AG09309 (cell line): ENCODE data around the gene GTF2F2.

Experiments
- DNase-seq: peaks from one replicate; pipeline ENCODE4 v3.0.0-alpha.2; 2010; ENCODE audit warnings: low read depth
- H3K4me3 ChIP-seq: 2 replicates; pipeline ENCODE4 v1.5.1; 2011; ENCODE audit warnings: mild to moderate bottlenecking, low read depth, low read length, moderate library complexity; ENCODE audit not compliant: control insufficient read depth
- TF ChIP-seq, protein P1 (sequence below): IDR thresholded peaks from 2 replicates; pipeline ENCODE4 v1.5.1; 2011; ENCODE audit warnings: mild to moderate bottlenecking, low read depth, low read length, inconsistent platforms; ENCODE audit not compliant: insufficient read depth, control insufficient read depth; ENCODE audit errors: missing control alignments

Gene GTF2F2

GRCh38 chr13:45209229-45209628, 88.9 kb downstream of the GTF2F2 start:
- TF ChIP-seq, protein P1, sequence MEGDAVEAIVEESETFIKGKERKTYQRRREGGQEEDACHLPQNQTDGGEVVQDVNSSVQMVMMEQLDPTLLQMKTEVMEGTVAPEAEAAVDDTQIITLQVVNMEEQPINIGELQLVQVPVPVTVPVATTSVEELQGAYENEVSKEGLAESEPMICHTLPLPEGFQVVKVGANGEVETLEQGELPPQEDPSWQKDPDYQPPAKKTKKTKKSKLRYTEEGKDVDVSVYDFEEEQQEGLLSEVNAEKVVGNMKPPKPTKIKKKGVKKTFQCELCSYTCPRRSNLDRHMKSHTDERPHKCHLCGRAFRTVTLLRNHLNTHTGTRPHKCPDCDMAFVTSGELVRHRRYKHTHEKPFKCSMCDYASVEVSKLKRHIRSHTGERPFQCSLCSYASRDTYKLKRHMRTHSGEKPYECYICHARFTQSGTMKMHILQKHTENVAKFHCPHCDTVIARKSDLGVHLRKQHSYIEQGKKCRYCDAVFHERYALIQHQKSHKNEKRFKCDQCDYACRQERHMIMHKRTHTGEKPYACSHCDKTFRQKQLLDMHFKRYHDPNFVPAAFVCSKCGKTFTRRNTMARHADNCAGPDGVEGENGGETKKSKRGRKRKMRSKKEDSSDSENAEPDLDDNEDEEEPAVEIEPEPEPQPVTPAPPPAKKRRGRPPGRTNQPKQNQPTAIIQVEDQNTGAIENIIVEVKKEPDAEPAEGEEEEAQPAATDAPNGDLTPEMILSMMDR = no peak
- no peak for DNase-seq

DNA sequence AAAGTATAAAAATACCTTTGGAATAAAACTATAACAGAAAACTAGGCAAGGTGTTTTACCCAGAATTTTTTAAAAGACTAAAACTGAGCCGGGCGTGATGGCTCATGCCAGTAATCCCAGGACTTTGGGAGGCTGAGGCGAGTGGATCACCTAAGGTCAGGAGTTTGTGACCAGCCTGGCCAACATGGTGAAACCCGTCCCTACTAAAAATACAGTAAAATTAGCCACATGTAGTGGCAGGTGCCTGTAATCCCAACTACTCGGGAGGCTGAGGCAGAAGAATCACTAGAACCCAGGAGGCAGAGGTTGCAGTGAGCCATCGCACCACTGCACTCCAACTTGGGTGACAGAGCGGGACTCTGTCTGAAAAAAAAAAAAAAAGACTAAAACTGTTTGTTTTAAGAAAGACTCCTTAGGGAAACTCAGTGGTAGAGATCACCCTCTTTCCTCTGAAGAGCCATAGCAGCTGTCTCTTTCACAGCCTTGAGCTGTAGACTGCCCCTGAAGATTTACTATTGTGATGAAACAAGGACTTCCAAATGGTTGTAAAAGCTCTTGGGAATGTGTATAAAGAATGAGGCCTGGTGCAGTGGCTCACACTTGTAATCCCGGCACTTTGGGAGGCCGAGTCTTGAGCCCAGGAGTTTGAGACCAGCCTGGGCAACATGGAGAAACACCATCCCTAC, 95.2 kb downstream of the GTF2F2 start:
- TF ChIP-seq, protein P1 = no peak
- no peak for DNase-seq
- no peak overlapping the region for H3K4me3 ChIP-seq

More at GRCh38 chr13:45209229-45209628, 88.9 kb downstream of the GTF2F2 start:
- H3K4me3 ChIP-seq = no peak overlapping the region

DNA sequence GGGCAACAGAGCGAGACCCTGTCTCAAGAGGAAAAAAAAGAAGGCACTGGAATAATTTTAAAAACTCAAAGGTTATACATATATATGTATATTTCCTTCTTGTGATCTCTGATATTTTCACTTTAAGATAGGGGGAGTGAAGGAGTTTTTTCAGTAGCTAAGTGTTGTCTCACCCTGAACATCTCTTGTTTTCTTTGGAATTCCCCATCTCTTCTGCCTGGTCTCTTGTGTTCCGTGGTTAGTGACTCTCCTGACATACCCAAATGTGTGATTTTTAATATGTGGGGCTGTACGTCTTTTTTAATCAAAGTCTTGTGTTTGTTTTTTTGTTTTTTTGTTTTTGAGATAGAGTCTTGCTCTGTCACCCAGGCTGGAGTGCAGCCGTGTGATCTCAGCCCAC, 95.9 kb downstream of the GTF2F2 start:
- TF ChIP-seq, protein P1 = no peak
- DNase-seq = no peak
- H3K4me3 ChIP-seq = no peak overlapping the region

- H3K4me3 ChIP-seq = no peak overlapping the region
- DNase-seq = no peak
- TF ChIP-seq, protein P1 = no peak
Observed at GRCh38 chr13:45218689-45219088, 98.4 kb downstream of the GTF2F2 start.

GRCh38 chr13:45219123-45219891, 99.0 kb downstream of the GTF2F2 start:
- TF ChIP-seq, protein P1 = no peak
- H3K4me3 ChIP-seq = no peak overlapping the region
- no peak for DNase-seq

DNA sequence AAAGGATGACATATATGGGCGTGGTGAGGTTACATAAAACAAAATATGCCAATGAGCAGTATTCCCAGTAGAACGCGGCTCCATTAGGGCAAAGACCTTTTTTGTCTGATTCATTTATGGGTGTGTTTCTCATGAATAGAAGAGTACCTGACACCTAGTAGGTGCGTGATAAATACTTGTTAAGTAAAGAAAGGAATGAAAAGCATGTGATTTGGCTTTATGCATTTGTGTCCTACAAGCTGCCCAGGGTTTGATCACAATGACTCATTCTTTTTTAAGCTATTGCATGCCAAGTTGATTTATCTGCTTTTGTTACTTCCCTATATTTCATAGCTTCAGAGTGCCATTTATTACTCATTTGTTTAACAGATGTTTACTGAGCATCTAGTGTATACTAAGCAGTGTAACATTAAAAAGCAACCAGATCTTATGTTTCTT, 99.6 kb downstream of the GTF2F2 start:
- H3K4me3 ChIP-seq = no peak overlapping the region
- TF ChIP-seq, protein P1 = no peak
- peak; percentile 48 for DNase-seq
